ENCODE data around the gene VCL. TPM values are rescaled to one million over a fixed set of nuclear protein-coding genes. Genes with fewer than 3 reads are reported as not detected.
"Not testable (repeated sequence)": the region's sequence is repeated elsewhere in the genome, so short reads cannot be mapped to it uniquely, and the experiment has no call there.

VCL gene
- total and polyA plus RNA-seq, 12 donors: 117 to 369 (median 237) TPM

DNA sequence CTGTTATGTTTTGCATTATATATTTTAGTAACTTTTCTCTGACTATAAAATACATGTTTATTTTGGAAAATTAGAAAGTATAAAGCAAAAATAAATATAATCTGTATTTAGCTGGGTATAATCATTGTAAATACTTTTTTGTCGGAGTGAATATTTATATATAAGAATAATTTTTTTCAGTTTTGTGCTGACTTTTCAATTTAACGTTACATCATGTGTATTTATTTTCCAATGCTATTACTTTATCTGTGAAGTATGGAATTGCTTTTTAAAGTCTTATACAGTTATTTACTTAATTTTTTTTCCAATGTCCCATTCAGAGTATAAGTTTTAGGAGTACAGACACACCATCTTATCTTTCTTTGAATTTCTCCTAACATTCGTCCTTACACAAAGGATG, 137.5 kb downstream of the VCL start:
- Histone ChIP-seq H3K9me3 (no peaks in the 10 kb centered on the region), H3K4me1 (peaks cover 0 to 6% (median 0%) of the 10 kb centered on the region in 9 donors), H3K27ac (no peak overlapping the region), H3K4me3 (no peak overlapping the region), H3K36me3 (peaks cover 4 to 93% (median 65%) of the 10 kb centered on the region in 9 donors), H3K27me3 (no peaks in the 10 kb centered on the region)
- TF ChIP-seq, protein P1, sequence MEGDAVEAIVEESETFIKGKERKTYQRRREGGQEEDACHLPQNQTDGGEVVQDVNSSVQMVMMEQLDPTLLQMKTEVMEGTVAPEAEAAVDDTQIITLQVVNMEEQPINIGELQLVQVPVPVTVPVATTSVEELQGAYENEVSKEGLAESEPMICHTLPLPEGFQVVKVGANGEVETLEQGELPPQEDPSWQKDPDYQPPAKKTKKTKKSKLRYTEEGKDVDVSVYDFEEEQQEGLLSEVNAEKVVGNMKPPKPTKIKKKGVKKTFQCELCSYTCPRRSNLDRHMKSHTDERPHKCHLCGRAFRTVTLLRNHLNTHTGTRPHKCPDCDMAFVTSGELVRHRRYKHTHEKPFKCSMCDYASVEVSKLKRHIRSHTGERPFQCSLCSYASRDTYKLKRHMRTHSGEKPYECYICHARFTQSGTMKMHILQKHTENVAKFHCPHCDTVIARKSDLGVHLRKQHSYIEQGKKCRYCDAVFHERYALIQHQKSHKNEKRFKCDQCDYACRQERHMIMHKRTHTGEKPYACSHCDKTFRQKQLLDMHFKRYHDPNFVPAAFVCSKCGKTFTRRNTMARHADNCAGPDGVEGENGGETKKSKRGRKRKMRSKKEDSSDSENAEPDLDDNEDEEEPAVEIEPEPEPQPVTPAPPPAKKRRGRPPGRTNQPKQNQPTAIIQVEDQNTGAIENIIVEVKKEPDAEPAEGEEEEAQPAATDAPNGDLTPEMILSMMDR (IDR thresholded peaks at IDR 0.05): no peak
- intact Hi-C loops (cut with DNase I): no loop called here
- no peak for DNase-seq
- ATAC-seq: no peak
- 92 to 96% methylated on average over 3 of the region's 3 CpGs for WGBS, 2 donors

DNA sequence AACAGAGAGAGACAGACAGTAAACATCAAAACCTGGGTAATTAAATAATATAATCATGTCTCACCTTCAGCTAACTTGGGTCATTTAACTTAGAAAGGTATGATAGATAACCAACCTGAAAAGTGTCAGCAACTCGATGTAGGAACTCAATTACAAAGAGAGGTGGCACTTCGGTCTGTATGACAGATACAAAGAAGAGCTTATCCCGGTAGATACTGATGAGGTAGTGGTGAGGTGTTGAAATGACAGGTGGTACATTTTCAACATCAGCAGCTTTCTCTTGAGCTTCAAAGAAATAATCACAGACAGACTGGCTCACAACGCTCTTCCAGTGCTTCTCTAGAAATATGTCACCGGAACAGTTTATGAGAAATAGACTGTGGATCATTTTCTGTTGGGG, 140.1 kb downstream of the VCL start:
- Histone ChIP-seq H3K4me3 (no peak overlapping the region), H3K27me3 (no peaks in the 10 kb centered on the region), H3K4me1 (peaks cover 0 to 13% (median 3%) of the 10 kb centered on the region in 9 donors), H3K9me3 (no peaks in the 10 kb centered on the region), H3K27ac (no peak overlapping the region), H3K36me3 (peaks cover 0 to 67% (median 52%) of the 10 kb centered on the region in 9 donors)
- WGBS, 2 donors: 67 to 70% methylated on average over 5 of the region's 5 CpGs
- ATAC-seq (no peak), DNase-seq (no peak)
- intact Hi-C loops (cut with DNase I): no loop called here
- TF ChIP-seq, protein P1 (IDR thresholded peaks at IDR 0.05): no peak

DNA sequence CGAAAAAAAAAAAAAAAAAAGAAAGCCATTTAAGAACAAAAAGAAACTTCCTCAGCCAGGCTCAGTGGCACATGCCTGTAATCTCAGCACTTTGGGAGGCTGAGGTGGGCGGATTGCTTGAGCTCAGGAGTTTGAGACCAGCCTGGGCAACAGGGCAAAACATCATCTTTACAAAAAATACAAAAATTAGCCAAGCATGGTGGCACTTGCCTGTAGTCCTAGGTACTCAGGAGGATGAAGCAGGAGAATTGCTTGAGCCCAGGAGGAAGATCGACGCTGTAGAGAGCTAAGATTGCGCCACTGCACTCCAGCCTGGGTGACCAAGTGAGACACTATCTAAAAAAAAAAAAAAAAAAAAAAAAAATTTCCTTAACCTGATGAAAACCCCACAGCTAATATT, 140.7 kb downstream of the VCL start:
- ATAC-seq; H3K27ac ChIP-seq; H3K4me3 ChIP-seq; intact Hi-C loops (cut with DNase I); H3K9me3 ChIP-seq; DNase-seq; H3K27me3 ChIP-seq: not testable (repeated sequence)
- peaks cover 0 to 64% (median 46%) of the 10 kb centered on the region in 9 donors for H3K36me3 ChIP-seq
- peaks cover 0 to 15% (median 3%) of the 10 kb centered on the region in 9 donors for H3K4me1 ChIP-seq
- WGBS, 2 donors: 95 to 97% methylated on average over 5 of the region's 5 CpGs

DNA sequence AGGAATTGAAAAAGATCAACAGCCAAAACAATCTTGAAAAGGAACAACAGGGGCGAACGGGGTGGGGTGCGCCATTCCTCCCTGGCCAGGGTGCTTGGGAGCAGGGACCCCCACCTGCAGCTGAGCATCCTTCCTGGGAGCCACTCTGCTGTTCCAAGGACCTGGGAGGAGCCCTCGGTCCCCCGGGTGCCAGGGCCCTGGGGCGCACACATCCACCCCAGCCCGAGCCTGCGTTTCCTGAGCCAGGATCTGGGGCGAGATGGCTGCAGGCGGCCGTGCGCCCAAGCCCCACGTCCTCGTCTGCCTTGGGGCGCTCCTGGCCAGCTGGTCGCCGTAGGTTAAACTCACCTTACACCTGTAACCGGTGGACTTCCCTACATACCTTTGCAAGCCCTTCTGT, 142.1 kb downstream of the VCL start:
- DNase-seq: no peak
- no peaks in the 10 kb centered on the region for H3K27me3 ChIP-seq
- peaks cover 0 to 53% (median 34%) of the 10 kb centered on the region in 9 donors for H3K36me3 ChIP-seq
- H3K9me3 ChIP-seq: no peaks in the 10 kb centered on the region
- intact Hi-C loops (cut with DNase I): loop anchor here in 1 of 10 donors (10.0 kb wide), 1 partner anchor 95 kb away; no protein-coding TSS in a partner anchor
- WGBS, 2 donors: 97% methylated on average over 18 of the region's 18 CpGs
- peaks cover under 1 to 16% (median 6%) of the 10 kb centered on the region in 9 donors for H3K4me1 ChIP-seq
- TF ChIP-seq, protein P1 (IDR thresholded peaks at IDR 0.05): no peak
- peak in 1 of 8 donors; percentile 38 for ATAC-seq
- H3K4me3 ChIP-seq: no peak overlapping the region
- H3K27ac ChIP-seq: no peak overlapping the region

DNA sequence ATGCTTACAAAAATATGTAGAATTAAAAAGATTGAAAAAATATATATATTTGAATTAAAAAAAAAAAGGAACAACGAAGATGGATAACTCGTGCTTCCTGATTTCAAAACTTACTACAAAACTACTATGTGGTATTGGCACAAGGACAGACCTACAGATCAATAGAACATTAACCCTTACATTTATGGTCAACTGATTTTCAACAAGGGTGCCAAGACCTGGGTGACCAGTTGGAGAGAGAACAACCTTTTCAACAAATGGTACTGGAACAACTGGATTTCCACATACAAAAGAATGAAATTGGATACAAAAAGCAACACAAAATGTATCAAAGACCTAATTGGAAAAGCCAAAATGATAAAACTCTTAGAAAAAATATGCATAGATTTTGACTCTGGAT, 142.6 kb downstream of the VCL start:
- DNase-seq (no peak), ATAC-seq (no peak)
- H3K4me3 ChIP-seq: no peak overlapping the region
- WGBS, 2 donors: 81 to 82% methylated on average over 2 of the region's 2 CpGs
- H3K36me3 ChIP-seq: peaks cover 0 to 48% (median 29%) of the 10 kb centered on the region in 9 donors
- H3K4me1 ChIP-seq: peaks cover 3 to 21% (median 11%) of the 10 kb centered on the region in 9 donors
- TF ChIP-seq, protein P1 (IDR thresholded peaks at IDR 0.05): no peak
- H3K27me3 ChIP-seq: no peaks in the 10 kb centered on the region
- intact Hi-C loops (cut with DNase I): loop anchor here in 1 of 10 donors (10.0 kb wide), 1 partner anchor 94 kb away; no protein-coding TSS in a partner anchor
- no peak overlapping the region for H3K27ac ChIP-seq
- no peaks in the 10 kb centered on the region for H3K9me3 ChIP-seq
